Measurements from ENCODE around the gene BRSK2.

DNA sequence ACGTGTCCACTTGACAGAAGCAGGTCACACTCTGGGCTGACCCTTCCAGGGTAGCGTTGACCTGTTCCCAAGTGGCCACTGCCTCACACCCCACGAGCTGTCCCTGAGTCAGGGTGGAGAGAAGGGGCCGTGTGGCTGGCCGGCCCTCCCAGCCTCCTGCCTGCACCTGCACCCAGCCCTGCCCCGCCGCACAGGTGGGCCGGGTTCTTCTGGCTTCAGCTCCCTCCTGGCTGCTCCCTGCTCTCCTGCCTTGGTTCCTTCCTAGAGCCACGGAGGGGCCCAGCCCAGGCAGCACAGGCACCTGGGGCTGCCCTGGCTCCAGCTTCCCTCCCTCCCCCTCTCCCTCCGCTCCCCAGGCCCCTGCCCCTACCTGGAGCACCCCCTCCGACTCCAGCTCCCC lies 54.6 kb downstream of the BRSK2 start:
- TF ChIP-seq, protein P1, sequence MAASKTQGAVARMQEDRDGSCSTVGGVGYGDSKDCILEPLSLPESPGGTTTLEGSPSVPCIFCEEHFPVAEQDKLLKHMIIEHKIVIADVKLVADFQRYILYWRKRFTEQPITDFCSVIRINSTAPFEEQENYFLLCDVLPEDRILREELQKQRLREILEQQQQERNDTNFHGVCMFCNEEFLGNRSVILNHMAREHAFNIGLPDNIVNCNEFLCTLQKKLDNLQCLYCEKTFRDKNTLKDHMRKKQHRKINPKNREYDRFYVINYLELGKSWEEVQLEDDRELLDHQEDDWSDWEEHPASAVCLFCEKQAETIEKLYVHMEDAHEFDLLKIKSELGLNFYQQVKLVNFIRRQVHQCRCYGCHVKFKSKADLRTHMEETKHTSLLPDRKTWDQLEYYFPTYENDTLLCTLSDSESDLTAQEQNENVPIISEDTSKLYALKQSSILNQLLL (CRISPR knock-in tag; IDR thresholded peaks at IDR 0.05; ENCODE audit: borderline replicate concordance): no peak
- no peak for TF ChIP-seq EZH2 (IDR thresholded peaks at IDR 0.05; ENCODE audit: borderline replicate concordance, low read depth, low read length)
- TF ChIP-seq, protein P2, sequence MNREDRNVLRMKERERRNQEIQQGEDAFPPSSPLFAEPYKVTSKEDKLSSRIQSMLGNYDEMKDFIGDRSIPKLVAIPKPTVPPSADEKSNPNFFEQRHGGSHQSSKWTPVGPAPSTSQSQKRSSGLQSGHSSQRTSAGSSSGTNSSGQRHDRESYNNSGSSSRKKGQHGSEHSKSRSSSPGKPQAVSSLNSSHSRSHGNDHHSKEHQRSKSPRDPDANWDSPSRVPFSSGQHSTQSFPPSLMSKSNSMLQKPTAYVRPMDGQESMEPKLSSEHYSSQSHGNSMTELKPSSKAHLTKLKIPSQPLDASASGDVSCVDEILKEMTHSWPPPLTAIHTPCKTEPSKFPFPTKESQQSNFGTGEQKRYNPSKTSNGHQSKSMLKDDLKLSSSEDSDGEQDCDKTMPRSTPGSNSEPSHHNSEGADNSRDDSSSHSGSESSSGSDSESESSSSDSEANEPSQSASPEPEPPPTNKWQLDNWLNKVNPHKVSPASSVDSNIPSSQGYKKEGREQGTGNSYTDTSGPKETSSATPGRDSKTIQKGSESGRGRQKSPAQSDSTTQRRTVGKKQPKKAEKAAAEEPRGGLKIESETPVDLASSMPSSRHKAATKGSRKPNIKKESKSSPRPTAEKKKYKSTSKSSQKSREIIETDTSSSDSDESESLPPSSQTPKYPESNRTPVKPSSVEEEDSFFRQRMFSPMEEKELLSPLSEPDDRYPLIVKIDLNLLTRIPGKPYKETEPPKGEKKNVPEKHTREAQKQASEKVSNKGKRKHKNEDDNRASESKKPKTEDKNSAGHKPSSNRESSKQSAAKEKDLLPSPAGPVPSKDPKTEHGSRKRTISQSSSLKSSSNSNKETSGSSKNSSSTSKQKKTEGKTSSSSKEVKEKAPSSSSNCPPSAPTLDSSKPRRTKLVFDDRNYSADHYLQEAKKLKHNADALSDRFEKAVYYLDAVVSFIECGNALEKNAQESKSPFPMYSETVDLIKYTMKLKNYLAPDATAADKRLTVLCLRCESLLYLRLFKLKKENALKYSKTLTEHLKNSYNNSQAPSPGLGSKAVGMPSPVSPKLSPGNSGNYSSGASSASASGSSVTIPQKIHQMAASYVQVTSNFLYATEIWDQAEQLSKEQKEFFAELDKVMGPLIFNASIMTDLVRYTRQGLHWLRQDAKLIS (CRISPR knock-in tag; IDR thresholded peaks at IDR 0.05): no peak
- no peak for TF ChIP-seq MYNN (IDR thresholded peaks at IDR 0.05)
- TF ChIP-seq MYNN (CRISPR knock-in tag; IDR thresholded peaks at IDR 0.05): no peak
- no peak for TF ChIP-seq SIRT6 (IDR thresholded peaks at IDR 0.05; ENCODE audit: low read depth, low read length)
- no peak for TF ChIP-seq ZNF76 (CRISPR knock-in tag; IDR thresholded peaks at IDR 0.05; ENCODE audit: borderline replicate concordance)
- TF ChIP-seq, protein P3, sequence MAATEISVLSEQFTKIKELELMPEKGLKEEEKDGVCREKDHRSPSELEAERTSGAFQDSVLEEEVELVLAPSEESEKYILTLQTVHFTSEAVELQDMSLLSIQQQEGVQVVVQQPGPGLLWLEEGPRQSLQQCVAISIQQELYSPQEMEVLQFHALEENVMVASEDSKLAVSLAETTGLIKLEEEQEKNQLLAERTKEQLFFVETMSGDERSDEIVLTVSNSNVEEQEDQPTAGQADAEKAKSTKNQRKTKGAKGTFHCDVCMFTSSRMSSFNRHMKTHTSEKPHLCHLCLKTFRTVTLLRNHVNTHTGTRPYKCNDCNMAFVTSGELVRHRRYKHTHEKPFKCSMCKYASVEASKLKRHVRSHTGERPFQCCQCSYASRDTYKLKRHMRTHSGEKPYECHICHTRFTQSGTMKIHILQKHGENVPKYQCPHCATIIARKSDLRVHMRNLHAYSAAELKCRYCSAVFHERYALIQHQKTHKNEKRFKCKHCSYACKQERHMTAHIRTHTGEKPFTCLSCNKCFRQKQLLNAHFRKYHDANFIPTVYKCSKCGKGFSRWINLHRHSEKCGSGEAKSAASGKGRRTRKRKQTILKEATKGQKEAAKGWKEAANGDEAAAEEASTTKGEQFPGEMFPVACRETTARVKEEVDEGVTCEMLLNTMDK (IDR thresholded peaks at IDR 0.05; ENCODE audit: borderline replicate concordance, insufficient read depth, low read depth, low read length, poor library complexity, severe bottlenecking): no peak
- TF ChIP-seq POLR2AphosphoS5 (IDR thresholded peaks at IDR 0.05; ENCODE audit: control insufficient read depth, insufficient read depth, low read depth, low read length): no peak
- TF ChIP-seq HNRNPUL1 (IDR thresholded peaks at IDR 0.05; ENCODE audit: low read length): no peak
- TF ChIP-seq GABPB1 (CRISPR knock-in tag; IDR thresholded peaks at IDR 0.05): no peak
- TF ChIP-seq, protein P4, sequence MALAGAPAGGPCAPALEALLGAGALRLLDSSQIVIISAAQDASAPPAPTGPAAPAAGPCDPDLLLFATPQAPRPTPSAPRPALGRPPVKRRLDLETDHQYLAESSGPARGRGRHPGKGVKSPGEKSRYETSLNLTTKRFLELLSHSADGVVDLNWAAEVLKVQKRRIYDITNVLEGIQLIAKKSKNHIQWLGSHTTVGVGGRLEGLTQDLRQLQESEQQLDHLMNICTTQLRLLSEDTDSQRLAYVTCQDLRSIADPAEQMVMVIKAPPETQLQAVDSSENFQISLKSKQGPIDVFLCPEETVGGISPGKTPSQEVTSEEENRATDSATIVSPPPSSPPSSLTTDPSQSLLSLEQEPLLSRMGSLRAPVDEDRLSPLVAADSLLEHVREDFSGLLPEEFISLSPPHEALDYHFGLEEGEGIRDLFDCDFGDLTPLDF (CRISPR knock-in tag; IDR thresholded peaks at IDR 0.05): no peak
- no peak for TF ChIP-seq JUN (IDR thresholded peaks at IDR 0.05; ENCODE audit: borderline replicate concordance, low read depth, low read length)
- TF ChIP-seq JUN (CRISPR knock-in tag; IDR thresholded peaks at IDR 0.05; ENCODE audit: borderline replicate concordance): no peak
- TF ChIP-seq ZNF12 (CRISPR knock-in tag; IDR thresholded peaks at IDR 0.05): no peak
- TF ChIP-seq KAT7 (CRISPR knock-in tag; IDR thresholded peaks at IDR 0.05; ENCODE audit: borderline replicate concordance): no peak

All from K562 (cell line).